CD4-positive, CD25-positive, alpha-beta regulatory T cell (primary cell): ENCODE data around the gene CDKN3. TPM values are rescaled to one million over a fixed set of nuclear protein-coding genes. Genes with fewer than 3 reads are reported as not detected.
"Not testable (repeated sequence)": the region's sequence is repeated elsewhere in the genome, so short reads cannot be mapped to it uniquely, and the experiment has no call there.

Experiments used
- ATAC-seq, 2 donors: fragments of 150-1000 bp; cut with Tn5 transposase; one replicate each; pipeline ENCODE4 v1.10.0; 2021; ENCODE audit warnings: low read depth in 2 of 2, moderate number of reproducible peaks in 2 of 2, moderate library complexity in 1 of 2
- DNase-seq, 3 donors: peaks; one replicate each; pipeline versions ENCODE4 v3.0.0 to v3.0.0-alpha.2; 2012 to 2022; ENCODE audit warnings: mixed read lengths in 1 of 3
- H3K27ac ChIP-seq: one replicate; pipeline ENCODE4 v1.7.0; 2013; ENCODE audit warnings: mild to moderate bottlenecking, low read length; ENCODE audit not compliant: insufficient read depth, poor library complexity, severe bottlenecking
- H3K27me3 ChIP-seq: one replicate; pipeline ENCODE4 v1.7.0; 2013; ENCODE audit warnings: low read length; ENCODE audit not compliant: control insufficient read depth, insufficient read depth
- H3K36me3 ChIP-seq: one replicate; pipeline ENCODE4 v1.7.0; 2013; ENCODE audit warnings: mild to moderate bottlenecking, low read length, moderate library complexity; ENCODE audit not compliant: control insufficient read depth, insufficient read depth
- H3K4me1 ChIP-seq: 2 replicates; pipeline ENCODE4 v1.7.0; 2013; ENCODE audit warnings: mild to moderate bottlenecking, low read length; ENCODE audit not compliant: insufficient read depth, control insufficient read depth, poor library complexity, severe bottlenecking
- H3K4me3 ChIP-seq: one replicate; pipeline ENCODE4 v1.7.0; 2013; ENCODE audit warnings: low read depth, mild to moderate bottlenecking, low read length, moderate library complexity
- H3K9me3 ChIP-seq, 2 experiments: 1 replicate in 1 of 2; 2 replicates in 1 of 2; pipeline ENCODE4 v1.7.0; 2013; ENCODE audit warnings: low read length in 2 of 2, mild to moderate bottlenecking in 1 of 2, moderate library complexity in 1 of 2; ENCODE audit not compliant: control insufficient read depth in 2 of 2
- H3K27ac Mint-ChIP-seq, 3 donors: one replicate each; pipeline ENCODE4 v1.8.0; 2020 to 2022; ENCODE audit warnings: mild to moderate bottlenecking in 3 of 3, mixed read lengths in 3 of 3, moderate library complexity in 2 of 3
- H3K27me3 Mint-ChIP-seq: one replicate; pipeline ENCODE4 v1.8.0; 2022; ENCODE audit warnings: mild to moderate bottlenecking, mixed read lengths
- H3K36me3 Mint-ChIP-seq: one replicate; pipeline ENCODE4 v1.8.0; 2020; ENCODE audit warnings: mixed read lengths
- H3K4me1 Mint-ChIP-seq, 4 donors: one replicate each; pipeline ENCODE4 v1.8.0; 2020 to 2022; ENCODE audit warnings: mixed read lengths in 4 of 4, mild to moderate bottlenecking in 1 of 4
- H3K4me3 Mint-ChIP-seq, 4 donors: one replicate each; pipeline ENCODE4 v1.8.0; 2020 to 2022; ENCODE audit warnings: mild to moderate bottlenecking in 4 of 4, mixed read lengths in 4 of 4, moderate library complexity in 3 of 4
- H3K9me3 Mint-ChIP-seq, 7 donors: one replicate each; pipeline ENCODE4 v1.8.0; 2020 to 2022; ENCODE audit warnings: mixed read lengths in 7 of 7, mild to moderate bottlenecking in 3 of 7, moderate library complexity in 2 of 7
- polyA plus RNA-seq, 4 donors: library from polyadenylated mRNA; unstranded; fragments of 300-500 nt; fragmentation: Illumina TruSeq; gene quantifications; one replicate each; pipeline ENCODE4 v1.2.3, GENCODE V29; 2021
- total RNA-seq: library from RNA; stranded (reverse); gene quantifications from one replicate; pipeline ENCODE4 v1.2.3, GENCODE V29; 2022

CDKN3 gene
- total and polyA plus RNA-seq, 5 donors from 2014 or later, result 9.3 to 20.7 (median 14.2) TPM

DNA sequence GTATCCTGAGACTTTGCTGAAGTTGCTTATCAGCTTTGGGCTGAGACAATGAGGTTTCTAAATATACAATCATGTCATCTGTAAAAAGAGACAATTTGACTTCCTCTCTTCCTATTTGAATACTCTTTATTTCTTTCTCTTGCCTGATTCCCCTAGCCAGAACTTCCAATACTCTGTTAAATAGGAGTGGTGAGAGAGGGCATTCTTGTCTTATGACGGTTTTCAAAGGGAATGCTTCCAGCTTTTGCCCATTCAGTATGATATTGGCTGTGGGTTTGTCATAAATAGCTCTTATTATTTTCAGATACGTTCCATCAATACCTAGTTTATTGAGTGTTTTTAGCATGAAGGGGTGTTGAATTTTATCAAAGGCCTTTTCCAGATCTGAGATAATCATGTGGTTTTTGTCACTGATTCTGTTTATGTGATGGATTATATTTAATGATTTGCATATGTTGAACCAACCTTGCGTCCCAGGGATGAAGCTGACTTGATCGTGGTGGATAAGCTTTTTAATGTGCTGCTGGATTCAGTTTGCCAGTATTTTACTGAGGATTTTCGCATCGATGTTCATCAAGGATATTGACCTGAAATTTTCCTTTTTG is 6.7 kb downstream of the CDKN3 start:
- H3K4me1 ChIP-seq, H3K27me3 Mint-ChIP-seq, ATAC-seq, H3K9me3 ChIP-seq, H3K36me3 ChIP-seq, H3K4me3 ChIP-seq, H3K9me3 Mint-ChIP-seq, DNase-seq, H3K4me3 Mint-ChIP-seq, H3K27ac ChIP-seq, H3K27me3 ChIP-seq: not testable (repeated sequence)
- peak overlapping the region in 1 of 3 donors; percentile 15 for H3K27ac Mint-ChIP-seq
- peaks cover 20% of the 10 kb centered on the region for H3K36me3 Mint-ChIP-seq
- peaks cover 2 to 23% (median 11%) of the 10 kb centered on the region in 4 donors for H3K4me1 Mint-ChIP-seq

DNA sequence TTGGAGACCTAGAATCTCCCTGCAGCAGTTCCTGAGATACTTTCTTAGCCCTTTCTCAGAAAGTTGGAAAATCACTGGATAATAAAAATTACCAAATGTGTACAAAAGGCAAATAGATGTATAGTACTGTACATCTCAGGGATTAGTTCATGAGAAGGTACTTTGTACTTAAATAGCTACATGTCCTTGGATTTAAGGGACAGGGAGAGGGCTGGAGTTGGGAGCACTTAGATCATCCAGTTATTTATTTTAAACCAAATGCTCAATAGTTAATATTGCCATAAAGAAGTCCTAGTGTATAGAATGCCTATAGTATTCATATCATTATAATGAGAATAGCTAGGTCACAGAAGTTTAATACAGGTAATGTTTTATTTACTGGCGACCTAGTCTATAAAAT is 13.4 kb downstream of the CDKN3 start:
- H3K36me3 Mint-ChIP-seq, result peaks cover 16% of the 10 kb centered on the region
- H3K4me3 ChIP-seq, result no peak overlapping the region
- no peaks in the 10 kb centered on the region for H3K4me1 ChIP-seq
- ATAC-seq (no peak), DNase-seq (no peak)
- no peak overlapping the region for H3K4me3 Mint-ChIP-seq
- no peaks in the 10 kb centered on the region for H3K27me3 ChIP-seq
- peaks cover 0 to 6% (median 0%) of the 10 kb centered on the region in 4 donors for H3K4me1 Mint-ChIP-seq
- no peak overlapping the region for H3K27ac ChIP-seq
- no peak overlapping the region for H3K27ac Mint-ChIP-seq
- no peaks in the 10 kb centered on the region for H3K9me3 ChIP-seq
- no peaks in the 10 kb centered on the region for H3K9me3 Mint-ChIP-seq
- H3K36me3 ChIP-seq, result no peaks in the 10 kb centered on the region
- H3K27me3 Mint-ChIP-seq, result no peaks in the 10 kb centered on the region

- Mint-ChIP-seq H3K27ac (peak overlapping the region in 1 of 3 donors; percentile 66), H3K4me1 (no peaks in the 10 kb centered on the region)
Observed at GRCh38 chr14:54411371-54411770, 14.6 kb downstream of the CDKN3 start.

DNA sequence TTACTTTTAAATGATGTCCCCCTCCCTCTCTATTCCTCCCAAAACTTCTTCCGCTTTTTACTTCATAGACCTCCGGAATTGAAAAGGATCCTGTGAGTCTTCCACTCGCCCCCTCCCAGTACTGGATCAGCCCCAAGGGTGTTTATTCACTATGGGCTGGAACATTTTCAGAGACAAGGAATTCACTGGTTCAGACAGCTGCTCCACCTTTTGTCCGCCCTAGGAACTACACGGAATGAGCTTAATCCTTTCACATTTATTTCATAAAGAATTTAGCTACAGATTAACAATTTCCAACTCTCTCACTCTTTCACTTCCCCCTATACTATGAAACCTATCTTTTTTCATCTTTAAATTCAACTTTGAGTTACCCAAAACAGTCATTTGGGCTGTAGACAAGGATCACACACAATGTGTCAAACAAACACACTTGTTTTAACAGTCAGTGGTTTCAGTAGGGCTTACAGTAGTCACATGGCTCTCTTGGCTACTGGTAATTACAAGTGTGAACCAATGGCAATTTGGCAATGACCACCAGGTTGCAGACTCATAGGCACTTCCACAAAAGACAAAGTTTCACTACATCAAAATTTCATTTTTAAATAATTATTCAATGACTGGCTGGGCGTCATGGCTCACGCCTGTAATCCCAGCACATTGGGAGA is 23.8 kb downstream of the CDKN3 start:
- no peak for ATAC-seq
- no peaks in the 10 kb centered on the region for H3K9me3 Mint-ChIP-seq
- Histone ChIP-seq H3K27ac (no peak overlapping the region), H3K36me3 (peaks cover 5% of the 10 kb centered on the region), H3K4me3 (no peak overlapping the region), H3K9me3 (no peaks in the 10 kb centered on the region), H3K4me1 (no peaks in the 10 kb centered on the region), H3K27me3 (no peaks in the 10 kb centered on the region)
- no peak overlapping the region for H3K4me3 Mint-ChIP-seq
- no peaks in the 10 kb centered on the region for H3K27me3 Mint-ChIP-seq
- peaks cover 9% of the 10 kb centered on the region for H3K36me3 Mint-ChIP-seq
- no peak for DNase-seq
- H3K4me1 Mint-ChIP-seq, result peaks cover 0 to 13% (median 10%) of the 10 kb centered on the region in 4 donors
- H3K27ac Mint-ChIP-seq, result peak overlapping the region in 2 of 3 donors; percentile 7 to 29

More at GRCh38 chr14:54411371-54411770, 14.6 kb downstream of the CDKN3 start:
- Mint-ChIP-seq H3K4me3 (no peak overlapping the region), H3K27me3 (no peaks in the 10 kb centered on the region), H3K36me3 (peaks cover 11% of the 10 kb centered on the region), H3K9me3 (no peaks in the 10 kb centered on the region)
- Histone ChIP-seq H3K27ac (no peak overlapping the region), H3K9me3 (no peaks in the 10 kb centered on the region), H3K36me3 (no peaks in the 10 kb centered on the region), H3K4me1 (no peaks in the 10 kb centered on the region), H3K27me3 (no peaks in the 10 kb centered on the region), H3K4me3 (no peak overlapping the region)
- no peak for ATAC-seq
- no peak for DNase-seq

- Mint-ChIP-seq H3K4me1 (peaks cover 0 to 18% (median 10%) of the 10 kb centered on the region in 4 donors), H3K4me3 (no peak overlapping the region), H3K27me3 (no peaks in the 10 kb centered on the region), H3K27ac (peak overlapping the region in 1 of 3 donors; percentile 24), H3K9me3 (no peaks in the 10 kb centered on the region), H3K36me3 (peaks cover 26% of the 10 kb centered on the region)
- H3K36me3 ChIP-seq, result peaks cover 34% of the 10 kb centered on the region
- H3K4me1 ChIP-seq, result no peaks in the 10 kb centered on the region
- no peak for ATAC-seq
- no peak for DNase-seq
- H3K9me3 ChIP-seq, result no peaks in the 10 kb centered on the region
- H3K27ac ChIP-seq, result no peak overlapping the region
- no peaks in the 10 kb centered on the region for H3K27me3 ChIP-seq
- H3K4me3 ChIP-seq, result no peak overlapping the region
Observed at GRCh38 chr14:54423991-54424390, 27.2 kb downstream of the CDKN3 start.

DNA sequence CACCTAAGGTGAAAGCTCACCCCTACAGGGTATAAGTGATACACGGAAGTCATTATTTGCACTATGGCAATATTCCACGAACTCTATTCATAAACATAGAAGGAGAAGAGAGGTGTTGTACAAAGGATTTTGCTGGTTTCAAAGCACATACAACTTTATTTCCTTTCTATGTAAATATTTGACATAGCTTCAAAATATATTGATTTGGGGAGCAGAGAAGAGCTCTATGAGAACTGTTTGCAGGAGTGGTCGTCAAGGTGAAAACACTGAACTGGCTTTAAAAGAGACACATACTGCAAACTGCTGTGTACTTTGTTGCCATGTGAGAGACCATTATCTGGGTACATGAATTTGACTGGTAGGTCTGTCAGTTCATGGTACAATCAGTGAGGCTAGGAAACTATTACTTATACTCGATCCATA is 27.7 kb downstream of the CDKN3 start:
- ATAC-seq (no peak), DNase-seq (no peak)
- Mint-ChIP-seq H3K4me3 (no peak overlapping the region), H3K27me3 (no peaks in the 10 kb centered on the region), H3K27ac (peak overlapping the region in 1 of 3 donors; percentile 24), H3K9me3 (no peaks in the 10 kb centered on the region), H3K4me1 (peaks cover 0 to 14% (median 10%) of the 10 kb centered on the region in 4 donors), H3K36me3 (peaks cover 26% of the 10 kb centered on the region)
- H3K4me1 ChIP-seq, result no peaks in the 10 kb centered on the region
- no peaks in the 10 kb centered on the region for H3K9me3 ChIP-seq
- H3K27ac ChIP-seq, result no peak overlapping the region
- H3K4me3 ChIP-seq, result no peak overlapping the region
- H3K36me3 ChIP-seq, result peaks cover 38% of the 10 kb centered on the region
- no peaks in the 10 kb centered on the region for H3K27me3 ChIP-seq

GRCh38 chr14:54425068-54425467 is 28.3 kb downstream of the CDKN3 start:
- Mint-ChIP-seq H3K4me1 (peaks cover 0 to 11% (median 8%) of the 10 kb centered on the region in 4 donors), H3K27me3 (no peaks in the 10 kb centered on the region)

More at GRCh38 chr14:54425068-54425467, 28.3 kb downstream of the CDKN3 start:
- DNase-seq, result no peak
- Mint-ChIP-seq H3K4me3 (no peak overlapping the region), H3K9me3 (no peaks in the 10 kb centered on the region), H3K36me3 (peaks cover 26% of the 10 kb centered on the region), H3K27ac (no peak overlapping the region)
- ATAC-seq, result no peak
- H3K9me3 ChIP-seq, result no peaks in the 10 kb centered on the region
- H3K4me3 ChIP-seq, result no peak overlapping the region
- no peaks in the 10 kb centered on the region for H3K4me1 ChIP-seq
- no peak overlapping the region for H3K27ac ChIP-seq
- H3K27me3 ChIP-seq, result no peaks in the 10 kb centered on the region
- peaks cover 43% of the 10 kb centered on the region for H3K36me3 ChIP-seq
